ENCODE results near the gene IGSF21.

IGSF21 gene

DNA sequence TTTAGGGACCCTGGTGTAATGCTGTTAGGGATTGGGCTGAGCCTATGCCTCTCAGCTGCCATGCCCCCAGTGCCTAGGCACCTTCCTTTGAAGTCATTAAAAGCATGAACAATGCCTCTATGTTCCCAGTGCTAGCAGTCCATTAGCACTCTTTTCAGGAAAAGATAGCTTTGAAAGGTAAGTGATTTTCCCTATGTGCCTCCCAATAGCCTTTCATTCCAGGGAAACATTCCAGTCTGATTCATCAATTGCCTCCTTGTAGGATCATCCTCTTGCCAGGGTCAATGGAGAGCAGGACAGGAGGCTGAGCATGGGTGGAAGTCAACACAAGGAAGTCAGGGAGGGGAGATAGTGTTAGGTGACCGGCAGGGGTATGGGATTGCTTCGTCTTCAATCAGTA, 8.6 kb upstream of the IGSF21 start:
- no peak for DNase-seq

DNA sequence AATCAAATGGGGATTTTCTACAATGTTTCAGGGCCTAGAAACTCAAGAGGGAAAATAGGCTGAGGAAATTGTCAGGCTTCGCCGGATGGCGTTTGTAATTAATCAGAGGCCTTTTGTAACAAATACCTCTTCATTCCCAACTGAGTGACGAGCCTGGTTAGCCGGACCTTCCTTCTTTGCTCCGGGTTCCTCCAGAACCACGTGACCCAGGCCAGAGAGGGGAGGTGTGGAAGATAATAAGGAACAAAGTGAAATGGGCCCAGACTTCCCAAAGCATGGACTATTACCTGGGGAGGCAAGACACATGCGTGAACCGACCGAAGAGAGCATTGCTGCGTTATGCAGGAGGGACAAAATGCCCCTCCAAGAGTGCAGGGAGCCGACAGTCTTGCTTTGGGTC, 7.5 kb upstream of the IGSF21 start:
- no peak for DNase-seq

DNA sequence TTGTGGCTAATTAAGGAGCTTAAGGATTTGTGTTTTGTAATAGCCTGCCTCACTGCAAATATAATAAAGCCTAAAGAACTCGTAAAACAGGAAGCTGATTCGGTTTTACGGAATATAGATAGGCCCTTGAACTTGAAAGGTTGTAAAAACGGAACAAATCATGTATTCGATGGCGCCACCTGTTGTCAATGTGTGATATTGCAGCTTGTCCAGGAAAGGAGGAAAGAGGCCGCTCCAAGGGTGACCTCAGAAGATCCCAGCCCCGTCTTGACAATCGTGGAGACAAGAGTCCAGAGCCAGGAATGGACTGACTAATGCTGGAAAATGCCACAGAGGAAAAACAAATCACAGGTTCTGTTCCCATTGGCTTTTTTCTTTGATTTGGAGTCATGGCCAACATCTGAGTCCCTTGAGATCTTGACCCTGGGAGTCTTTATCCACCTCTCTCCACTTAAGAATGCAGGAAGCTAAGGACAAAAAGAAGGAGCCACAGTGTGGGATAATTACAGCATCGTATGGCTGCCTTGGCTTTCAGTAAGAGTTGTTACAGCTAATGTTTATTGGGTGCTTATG, 7.0 kb upstream of the IGSF21 start:
- DNase-seq = peak; percentile 33

DNA sequence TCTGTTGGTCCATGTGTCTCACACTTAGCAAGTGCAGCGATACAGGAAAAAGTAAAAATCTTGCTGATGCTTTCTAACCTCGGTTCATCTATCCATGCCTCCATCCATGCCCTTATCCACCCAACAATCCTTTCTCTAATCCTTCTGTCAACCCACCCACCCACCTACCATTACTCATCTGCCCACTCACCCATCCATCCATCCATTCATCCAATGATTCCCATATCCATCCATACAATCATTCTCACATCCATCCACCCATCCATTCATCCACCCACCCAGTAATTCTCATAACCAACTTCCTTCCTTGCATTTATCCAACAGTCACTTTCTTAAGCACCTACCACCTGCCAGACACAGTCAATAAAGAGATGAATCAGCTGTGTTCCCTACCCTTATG, 6.1 kb upstream of the IGSF21 start:
- DNase-seq = no peak

GRCh38 chr1:18103788-18104421, 3.7 kb upstream of the IGSF21 start:
- no peak for DNase-seq

GRCh38 chr1:18104546-18105100, 3.0 kb upstream of the IGSF21 start:
- no peak for DNase-seq

- DNase-seq = no peak
Measured at GRCh38 chr1:18105196-18105595, 2.4 kb upstream of the IGSF21 start.

DNA sequence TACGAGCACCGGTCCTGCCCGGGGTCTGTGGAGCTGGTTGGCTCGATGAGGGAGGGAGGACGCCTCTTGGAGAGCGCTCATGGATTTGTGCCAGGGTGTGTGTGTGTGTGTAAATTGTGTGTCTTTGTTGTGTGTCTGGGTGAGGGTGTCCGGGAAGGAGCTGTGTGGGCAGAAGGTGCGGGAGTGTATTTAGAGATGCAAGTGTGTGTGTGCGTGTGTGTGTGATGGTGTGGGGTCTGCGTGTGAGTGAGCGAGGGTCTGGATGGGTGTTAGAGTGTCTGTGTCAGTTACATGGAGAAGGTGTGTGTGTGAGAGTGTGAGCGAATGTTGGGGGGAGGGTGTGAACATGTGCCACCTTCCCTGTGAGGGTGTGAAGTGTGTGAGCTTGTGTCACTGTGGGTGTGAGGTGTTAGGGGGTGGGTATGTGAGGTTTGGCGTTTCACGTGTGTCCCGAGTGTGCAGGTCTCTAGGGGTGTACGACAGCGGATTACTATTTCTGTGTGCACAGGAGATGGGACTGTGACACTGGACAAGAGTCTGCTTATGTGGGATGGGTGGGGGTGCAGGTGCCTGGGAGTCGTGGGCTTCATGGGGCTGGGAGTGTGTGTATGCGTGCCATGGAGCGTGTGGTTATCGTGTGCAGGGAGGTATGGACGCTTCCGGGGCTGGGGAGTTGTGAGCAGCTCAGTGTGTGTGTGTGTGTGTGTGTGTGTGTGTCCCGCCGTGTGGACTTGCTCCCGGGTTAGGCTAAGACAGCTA, 880 bp downstream of the IGSF21 start:
- no peak for DNase-seq

- no peak for DNase-seq
Measured at GRCh38 chr1:18109058-18109755, 1.6 kb downstream of the IGSF21 start.

- no peak for DNase-seq
Measured at GRCh38 chr1:18109756-18110597, 2.4 kb downstream of the IGSF21 start.

DNA sequence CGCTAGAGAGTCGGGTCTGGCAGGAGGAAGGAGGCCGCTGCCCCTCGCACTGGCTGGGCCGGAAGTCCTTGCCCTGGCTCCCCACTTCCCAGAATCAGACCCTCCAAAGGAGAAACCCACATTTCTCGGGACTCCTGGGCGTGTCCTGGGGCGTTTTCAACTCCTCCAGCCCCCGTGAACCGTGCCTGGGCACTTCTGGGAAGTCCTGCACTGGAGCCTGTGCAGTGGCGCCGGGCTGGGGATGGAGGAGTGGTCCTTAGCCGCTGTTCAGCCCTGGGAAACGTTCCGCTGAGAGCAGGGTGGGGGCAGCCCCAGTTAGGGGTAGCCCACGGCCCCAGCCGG, 3.0 kb downstream of the IGSF21 start:
- no peak for DNase-seq

DNA sequence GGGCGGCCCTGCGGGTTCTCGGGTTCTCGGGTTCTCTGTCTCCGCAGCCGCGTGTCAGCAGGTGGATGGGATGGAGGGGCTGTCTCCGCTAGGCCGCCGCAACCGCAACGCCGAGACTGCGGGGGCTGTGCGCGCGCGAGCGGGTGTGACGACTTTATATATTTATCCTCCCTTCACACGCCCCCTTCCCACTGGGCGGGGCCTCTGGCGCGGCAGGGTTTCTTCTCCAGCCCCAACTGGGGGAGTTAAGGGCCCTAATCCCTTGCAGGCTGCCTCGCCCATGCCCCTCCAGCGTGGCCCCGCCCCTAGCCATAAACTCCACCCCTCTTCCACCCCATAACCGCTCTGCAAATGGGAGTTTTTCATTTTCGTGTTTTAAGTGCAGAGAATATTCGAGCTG, 3.4 kb downstream of the IGSF21 start:
- no peak for DNase-seq

GRCh38 chr1:18111605-18112297, 4.2 kb downstream of the IGSF21 start:
- no peak for DNase-seq

DNA sequence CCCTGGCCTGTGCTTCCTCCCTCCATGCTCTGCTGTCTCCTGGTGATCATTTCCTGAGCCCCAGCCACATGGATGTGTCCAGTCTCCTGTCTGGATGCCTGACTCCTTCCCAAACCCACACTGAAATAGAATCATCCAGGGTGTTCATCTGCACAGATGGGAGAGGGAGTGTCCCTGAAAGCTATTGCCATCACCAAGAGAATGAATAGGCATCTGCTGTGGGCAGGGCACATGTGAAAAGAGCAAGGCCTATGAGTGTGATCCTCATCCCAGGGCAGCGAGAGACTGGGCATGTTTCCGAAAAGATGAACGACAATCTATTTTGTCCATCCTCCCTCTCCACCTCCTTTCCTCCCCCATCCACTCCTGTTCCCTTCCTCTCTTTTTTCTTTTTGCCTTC, 5.0 kb downstream of the IGSF21 start:
- DNase-seq = no peak

DNA sequence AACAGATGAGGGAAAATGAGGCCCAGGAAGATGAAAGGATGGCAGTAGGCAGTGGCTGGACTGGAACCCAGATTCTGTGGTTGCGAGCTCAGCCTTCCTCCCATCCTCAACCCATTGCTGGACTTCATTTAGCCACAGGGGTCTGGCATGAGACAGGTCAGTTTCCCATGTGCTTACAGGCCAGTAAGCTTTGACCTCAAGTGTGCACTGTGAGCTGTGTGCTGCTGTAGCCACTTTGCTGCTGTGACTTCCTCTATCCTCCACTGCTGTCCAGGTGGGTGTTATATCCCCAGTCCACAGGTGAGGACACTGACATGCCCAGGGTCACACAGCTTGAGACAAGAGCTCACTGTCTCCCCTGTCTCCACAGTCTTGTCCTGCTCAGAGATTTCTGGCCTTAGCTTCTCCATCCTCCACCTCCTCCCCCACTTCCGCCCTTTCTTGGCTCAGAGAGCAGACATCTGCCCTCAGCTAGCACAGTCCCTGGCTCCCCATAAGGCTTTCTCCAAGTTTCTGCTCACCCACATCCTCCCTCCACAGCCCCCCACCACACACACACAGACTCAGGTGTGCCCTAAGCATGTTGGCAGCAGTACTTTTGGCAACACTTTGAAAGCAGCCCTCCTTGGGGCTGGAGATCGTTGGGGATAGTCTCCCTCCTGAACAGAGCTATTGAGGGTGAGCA, 7.3 kb downstream of the IGSF21 start:
- no peak for DNase-seq

DNA sequence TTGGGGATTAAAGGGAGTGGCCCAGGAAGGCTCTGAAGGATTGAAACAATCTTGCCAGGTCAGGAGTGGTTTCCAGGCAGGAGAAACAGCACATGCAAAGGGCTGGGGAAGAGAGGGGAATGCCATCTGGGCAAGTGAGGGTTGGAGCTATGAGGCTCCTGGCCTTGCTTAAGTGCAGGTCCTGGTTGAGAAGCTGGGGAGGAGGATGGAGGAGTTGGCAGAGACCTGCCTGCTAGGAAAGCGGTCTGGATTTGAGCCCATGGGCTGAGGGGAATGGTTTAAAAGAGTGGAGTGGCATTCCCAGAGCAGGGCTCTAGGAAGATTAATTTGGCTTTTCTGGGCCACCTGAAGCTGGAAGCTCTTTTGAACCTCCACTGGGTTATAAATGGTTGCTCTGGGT, 9.2 kb downstream of the IGSF21 start:
- no peak for DNase-seq

DNA sequence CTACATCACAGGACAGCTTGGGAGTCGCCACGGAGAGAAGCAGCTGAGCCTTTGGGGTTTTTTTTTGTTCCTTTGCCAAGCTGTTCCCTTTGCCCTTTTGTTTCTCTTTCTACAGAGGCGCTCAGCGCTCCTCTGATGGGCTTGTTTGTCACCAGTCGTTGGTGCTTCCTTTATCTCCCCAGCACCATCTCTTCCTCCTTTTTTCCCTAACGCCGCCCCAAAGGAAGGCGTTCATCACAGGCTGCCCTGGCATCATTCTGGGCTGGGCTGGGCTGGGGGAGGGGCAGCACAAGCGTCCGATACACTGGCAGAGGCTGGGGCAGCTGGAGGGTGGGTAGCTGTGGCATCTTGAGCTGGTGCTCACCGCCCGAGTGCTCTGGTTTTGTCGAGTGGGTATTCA, 10.5 kb downstream of the IGSF21 start:
- no peak for DNase-seq

DNA sequence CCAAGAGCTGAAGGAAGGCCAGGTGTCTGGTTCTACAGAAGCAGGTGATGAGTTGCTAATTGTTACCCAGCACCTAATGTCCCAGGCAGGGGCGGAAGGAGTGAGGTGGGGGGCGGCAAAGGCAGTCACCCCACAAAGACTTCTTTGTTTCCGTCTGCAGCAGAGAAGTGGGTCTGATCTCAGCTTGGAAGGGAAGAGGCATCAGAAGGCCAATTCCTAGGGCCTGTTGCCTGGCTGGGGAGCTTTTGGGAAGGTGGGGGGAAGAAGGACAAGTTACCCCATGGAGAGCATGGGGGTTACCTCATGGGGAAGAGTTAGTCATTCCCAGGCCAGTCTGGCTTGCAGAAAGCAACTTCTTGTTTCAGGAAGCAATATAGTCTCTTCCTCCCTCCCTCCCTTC, 10.9 kb downstream of the IGSF21 start:
- no peak for DNase-seq

DNA sequence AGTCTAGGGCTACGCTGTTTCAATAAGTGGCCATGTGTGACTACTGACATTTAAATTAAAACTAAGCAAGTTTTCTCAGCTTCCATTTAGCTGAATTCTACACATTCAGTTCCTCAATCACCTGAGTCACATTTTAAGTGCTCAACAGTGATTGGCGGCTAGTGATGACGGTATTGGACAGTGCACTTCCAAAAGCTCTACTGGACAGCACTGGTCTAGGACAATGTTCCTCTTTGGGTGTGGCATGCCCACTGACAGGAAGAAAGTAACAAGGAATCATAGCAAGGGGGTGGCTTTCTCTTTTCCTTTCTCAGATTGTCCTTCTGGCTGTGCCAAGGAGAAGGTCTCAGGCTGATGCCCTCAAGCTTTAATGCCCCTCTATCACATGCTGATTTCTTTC, 11.7 kb downstream of the IGSF21 start:
- DNase-seq = no peak

DNA sequence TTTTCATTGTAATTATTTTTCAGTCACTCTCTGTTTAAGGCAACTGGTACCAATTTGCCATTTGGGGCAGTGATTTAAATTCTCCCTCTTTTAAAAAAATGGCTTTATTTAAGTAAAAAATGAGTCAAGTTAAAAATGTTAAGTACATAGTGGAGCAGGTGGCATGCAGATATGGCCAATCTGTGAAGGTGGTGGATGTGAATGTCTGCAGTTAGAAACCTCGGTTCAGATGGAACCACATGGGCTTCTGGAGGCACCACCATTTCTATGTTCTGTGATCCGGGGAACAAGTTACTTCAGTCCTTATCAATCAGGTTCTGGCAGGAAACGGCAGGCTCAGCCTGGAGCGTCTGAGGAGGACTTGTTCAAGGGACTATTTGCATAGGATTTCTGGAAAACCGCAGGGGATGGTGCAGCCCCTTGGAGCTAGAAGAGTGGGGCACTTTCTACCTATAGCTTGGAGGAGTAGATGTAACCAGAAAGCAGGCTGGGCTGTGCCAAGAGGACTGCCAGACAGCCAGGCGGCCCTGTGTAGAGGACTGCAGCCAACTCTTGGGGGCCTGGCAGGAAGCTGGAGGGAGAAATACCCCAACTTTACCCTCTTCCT, 12.3 kb downstream of the IGSF21 start:
- DNase-seq = no peak

DNA sequence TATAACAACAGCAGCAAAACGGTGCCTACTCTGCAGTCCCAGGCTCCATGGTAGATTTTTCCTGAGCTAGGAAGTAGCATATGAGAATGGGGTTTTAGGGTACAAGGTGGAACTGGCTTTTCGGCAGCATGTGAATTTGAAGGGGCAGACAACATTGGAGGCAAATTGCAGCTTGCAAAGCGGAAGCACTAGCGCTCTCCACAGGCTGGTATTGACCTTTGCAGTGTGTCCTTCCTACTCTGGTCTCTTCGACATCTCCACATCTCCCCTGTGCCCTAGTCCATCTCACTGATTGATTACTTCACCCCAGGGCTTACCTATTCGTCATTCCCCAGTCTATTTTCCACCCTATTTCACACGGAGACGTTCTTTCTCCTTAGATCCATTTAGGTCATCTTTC, 13.0 kb downstream of the IGSF21 start:
- no peak for DNase-seq

Data from CD4-positive, alpha-beta T cell treated with Interleukin-15 for 1 hour (primary cell).